SK-N-SH treated with all-trans-retinoic acid at 6 μM for 48 hours (cell line): Measurements from ENCODE around the gene ZNF691.
A peak's percentile ranks its signal among the peaks of the same experiment; 100 is the strongest.

Source experiments
- ATAC-seq: fragments of 200-7000 bp; cut with Tn5 transposase; 3 replicates; pipeline ENCODE4 v1.9.1; 2020; ENCODE audit warnings: mild to moderate bottlenecking, moderate library complexity
- ARNTL ChIP-seq: fragments of 450-650 bp; formaldehyde crosslinking; IDR thresholded peaks from 2 replicates; pipeline ENCODE4 v1.5.0; 2020; ENCODE audit warnings: low read depth, mild to moderate bottlenecking, moderate library complexity, borderline replicate concordance
- BACH2 ChIP-seq: fragments of 250-450 bp; sonication (Bioruptor Pico); IDR thresholded peaks from 2 replicates; pipeline ENCODE4 v1.9.0; 2021; ENCODE audit warnings: mild to moderate bottlenecking, borderline replicate concordance
- CSDC2 ChIP-seq: fragments of 250-450 bp; sonication (Bioruptor Pico); IDR thresholded peaks from 2 replicates; pipeline ENCODE4 v1.5.0; 2020; ENCODE audit warnings: mild to moderate bottlenecking, moderate library complexity
- CSRNP3 ChIP-seq: fragments of 250-450 bp; sonication (Bioruptor Pico); IDR thresholded peaks from 2 replicates; pipeline ENCODE4 v1.5.1; 2021; ENCODE audit warnings: mild to moderate bottlenecking, moderate library complexity
- GLIS3 ChIP-seq: fragments of 250-450 bp; sonication (Bioruptor Pico); IDR thresholded peaks from 2 replicates; pipeline ENCODE4 v1.5.0; 2020; ENCODE audit warnings: mild to moderate bottlenecking, moderate library complexity
- ISL1 ChIP-seq: fragments of 250-450 bp; sonication (Bioruptor Pico); IDR thresholded peaks from 2 replicates; pipeline ENCODE4 v2.1.2; 2022; ENCODE audit warnings: mild to moderate bottlenecking, moderate library complexity
- OSR1 ChIP-seq: fragments of 250-450 bp; sonication (Bioruptor Pico); IDR thresholded peaks from 2 replicates; pipeline ENCODE4 v1.8.0; 2022; ENCODE audit warnings: moderate library complexity, mild to moderate bottlenecking, inconsistent platforms
- PATZ1 ChIP-seq: fragments of 250-450 bp; sonication (Bioruptor Pico); IDR thresholded peaks from 2 replicates; pipeline ENCODE4 v1.8.0; 2020; ENCODE audit warnings: mild to moderate bottlenecking, moderate library complexity, borderline replicate concordance
- PPARA ChIP-seq: fragments of 250-450 bp; sonication (Bioruptor Pico); IDR thresholded peaks from 2 replicates; pipeline ENCODE4 v1.5.0; 2020; ENCODE audit warnings: mild to moderate bottlenecking, borderline replicate concordance
- RARB ChIP-seq: fragments of 250-450 bp; sonication (Bioruptor Pico); IDR thresholded peaks from 2 replicates; pipeline ENCODE4 v1.8.0; 2021; ENCODE audit warnings: mild to moderate bottlenecking, moderate library complexity
- SNAI2 ChIP-seq: fragments of 250-450 bp; sonication (Bioruptor Pico); IDR thresholded peaks from 2 replicates; pipeline ENCODE4 v1.5.0; 2020; ENCODE audit warnings: mild to moderate bottlenecking, moderate library complexity
- TCF4 ChIP-seq: fragments of 250-450 bp; sonication (Bioruptor Pico); IDR thresholded peaks from 2 replicates; pipeline ENCODE4 v1.8.0; 2021; ENCODE audit warnings: mild to moderate bottlenecking, moderate library complexity, borderline replicate concordance
- TOX ChIP-seq: fragments of 250-450 bp; sonication (Bioruptor Pico); IDR thresholded peaks from 2 replicates; pipeline ENCODE4 v1.8.0; 2021; ENCODE audit warnings: mild to moderate bottlenecking, moderate library complexity, borderline replicate concordance
- ZC3H10 ChIP-seq: fragments of 250-450 bp; sonication (Bioruptor Pico); IDR thresholded peaks from 2 replicates; pipeline ENCODE4 v1.5.1; 2021; ENCODE audit warnings: mild to moderate bottlenecking, moderate library complexity
- ZFP3 ChIP-seq: fragments of 250-450 bp; sonication (Bioruptor Pico); IDR thresholded peaks from 2 replicates; pipeline ENCODE4 v1.5.0; 2020; ENCODE audit warnings: mild to moderate bottlenecking, moderate library complexity
- ZNF565 ChIP-seq: fragments of 450-650 bp; formaldehyde crosslinking; conservative IDR thresholded peaks from 2 replicates; pipeline ENCODE4 v1.5.0; 2020; ENCODE audit warnings: low read depth, mild to moderate bottlenecking, moderate library complexity
- ZNF8 ChIP-seq: fragments of 450-650 bp; formaldehyde crosslinking; IDR thresholded peaks from 2 replicates; pipeline ENCODE4 v1.5.0; 2020; ENCODE audit warnings: mild to moderate bottlenecking, moderate library complexity
- TF ChIP-seq, protein P1 (sequence below): fragments of 250-450 bp; sonication (Bioruptor Pico); IDR thresholded peaks from 2 replicates; pipeline ENCODE4 v1.5.0; 2020; ENCODE audit warnings: mild to moderate bottlenecking, moderate library complexity
- TF ChIP-seq, protein P2 (sequence below): fragments of 250-450 bp; sonication (Bioruptor Pico); IDR thresholded peaks from 2 replicates; pipeline ENCODE4 v1.8.0; 2021; ENCODE audit warnings: low read depth, mild to moderate bottlenecking, moderate library complexity, borderline replicate concordance
- TF ChIP-seq, protein P3 (sequence below): fragments of 250-450 bp; sonication (Bioruptor Pico); IDR thresholded peaks from 2 replicates; pipeline ENCODE4 v1.5.1; 2020; ENCODE audit warnings: low read depth, mild to moderate bottlenecking, moderate library complexity

The ZNF691 gene

DNA sequence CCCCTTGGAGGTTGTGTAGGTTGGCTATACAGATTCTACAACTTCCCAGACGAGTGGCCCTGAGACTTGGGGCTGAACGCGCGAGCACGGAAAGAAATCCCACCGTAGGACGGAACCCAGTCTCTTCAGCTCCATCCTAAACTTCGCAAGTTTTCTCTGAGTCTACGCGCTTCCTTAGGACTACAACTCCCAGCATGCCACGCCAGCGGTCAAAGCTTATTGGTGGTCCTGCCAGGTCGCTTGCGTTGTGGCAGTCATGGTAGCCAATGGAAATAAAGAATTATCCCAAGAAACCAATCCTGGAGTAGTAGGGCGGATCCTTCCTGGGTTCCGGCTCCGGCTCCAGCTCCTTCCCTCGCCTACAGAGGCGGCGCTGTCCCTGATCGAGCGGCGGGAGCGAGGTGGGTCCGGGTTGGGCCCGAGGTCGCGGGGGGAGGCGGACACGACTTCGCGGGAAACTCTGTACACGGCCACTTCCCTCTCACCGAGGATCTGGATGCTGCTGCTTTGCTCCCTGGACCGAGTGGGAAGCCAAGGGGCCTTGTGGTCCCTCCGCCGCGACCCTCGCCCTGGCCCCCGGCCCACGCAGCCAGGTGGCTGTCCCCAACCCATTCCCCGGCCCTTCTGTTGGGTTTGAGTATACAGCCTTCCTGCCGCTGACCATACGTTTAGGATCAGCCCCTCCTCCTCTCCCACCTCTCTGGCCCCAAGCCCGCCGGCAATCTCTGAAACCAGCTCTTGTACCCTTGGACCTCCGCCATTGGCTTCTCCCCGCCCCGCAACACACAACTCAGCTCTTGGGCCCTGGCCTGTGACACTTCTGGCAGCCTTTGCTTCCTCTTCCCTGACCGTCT, at the start of gene ZNF691:
Gene ZNF691, plus strand, starts transcription at position 357 of the 854 bp plus-strand sequence. CDS start 3,046 bp downstream, outside the sequence.
- peak; percentile 99 for ATAC-seq
- TF ChIP-seq TCF4 (CRISPR knock-in tag) (no peak), CSRNP3 (CRISPR knock-in tag) (no peak), GLIS3 (CRISPR knock-in tag) (no peak), CSDC2 (CRISPR knock-in tag) (no peak)
- TF ChIP-seq, protein P1, sequence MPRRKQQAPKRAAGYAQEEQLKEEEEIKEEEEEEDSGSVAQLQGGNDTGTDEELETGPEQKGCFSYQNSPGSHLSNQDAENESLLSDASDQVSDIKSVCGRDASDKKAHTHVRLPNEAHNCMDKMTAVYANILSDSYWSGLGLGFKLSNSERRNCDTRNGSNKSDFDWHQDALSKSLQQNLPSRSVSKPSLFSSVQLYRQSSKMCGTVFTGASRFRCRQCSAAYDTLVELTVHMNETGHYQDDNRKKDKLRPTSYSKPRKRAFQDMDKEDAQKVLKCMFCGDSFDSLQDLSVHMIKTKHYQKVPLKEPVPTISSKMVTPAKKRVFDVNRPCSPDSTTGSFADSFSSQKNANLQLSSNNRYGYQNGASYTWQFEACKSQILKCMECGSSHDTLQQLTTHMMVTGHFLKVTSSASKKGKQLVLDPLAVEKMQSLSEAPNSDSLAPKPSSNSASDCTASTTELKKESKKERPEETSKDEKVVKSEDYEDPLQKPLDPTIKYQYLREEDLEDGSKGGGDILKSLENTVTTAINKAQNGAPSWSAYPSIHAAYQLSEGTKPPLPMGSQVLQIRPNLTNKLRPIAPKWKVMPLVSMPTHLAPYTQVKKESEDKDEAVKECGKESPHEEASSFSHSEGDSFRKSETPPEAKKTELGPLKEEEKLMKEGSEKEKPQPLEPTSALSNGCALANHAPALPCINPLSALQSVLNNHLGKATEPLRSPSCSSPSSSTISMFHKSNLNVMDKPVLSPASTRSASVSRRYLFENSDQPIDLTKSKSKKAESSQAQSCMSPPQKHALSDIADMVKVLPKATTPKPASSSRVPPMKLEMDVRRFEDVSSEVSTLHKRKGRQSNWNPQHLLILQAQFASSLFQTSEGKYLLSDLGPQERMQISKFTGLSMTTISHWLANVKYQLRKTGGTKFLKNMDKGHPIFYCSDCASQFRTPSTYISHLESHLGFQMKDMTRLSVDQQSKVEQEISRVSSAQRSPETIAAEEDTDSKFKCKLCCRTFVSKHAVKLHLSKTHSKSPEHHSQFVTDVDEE (CRISPR knock-in tag) = 0 out of 2 replicates have a peak, but pooled peaks have one; percentile 12
- TF ChIP-seq, protein P2, sequence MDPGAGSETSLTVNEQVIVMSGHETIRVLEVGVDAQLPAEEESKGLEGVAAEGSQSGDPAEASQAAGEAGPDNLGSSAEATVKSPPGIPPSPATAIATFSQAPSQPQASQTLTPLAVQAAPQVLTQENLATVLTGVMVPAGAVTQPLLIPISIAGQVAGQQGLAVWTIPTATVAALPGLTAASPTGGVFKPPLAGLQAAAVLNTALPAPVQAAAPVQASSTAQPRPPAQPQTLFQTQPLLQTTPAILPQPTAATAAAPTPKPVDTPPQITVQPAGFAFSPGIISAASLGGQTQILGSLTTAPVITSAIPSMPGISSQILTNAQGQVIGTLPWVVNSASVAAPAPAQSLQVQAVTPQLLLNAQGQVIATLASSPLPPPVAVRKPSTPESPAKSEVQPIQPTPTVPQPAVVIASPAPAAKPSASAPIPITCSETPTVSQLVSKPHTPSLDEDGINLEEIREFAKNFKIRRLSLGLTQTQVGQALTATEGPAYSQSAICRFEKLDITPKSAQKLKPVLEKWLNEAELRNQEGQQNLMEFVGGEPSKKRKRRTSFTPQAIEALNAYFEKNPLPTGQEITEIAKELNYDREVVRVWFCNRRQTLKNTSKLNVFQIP (CRISPR knock-in tag) = no peak
- TF ChIP-seq, all 23 proteins: peak for 1

DNA sequence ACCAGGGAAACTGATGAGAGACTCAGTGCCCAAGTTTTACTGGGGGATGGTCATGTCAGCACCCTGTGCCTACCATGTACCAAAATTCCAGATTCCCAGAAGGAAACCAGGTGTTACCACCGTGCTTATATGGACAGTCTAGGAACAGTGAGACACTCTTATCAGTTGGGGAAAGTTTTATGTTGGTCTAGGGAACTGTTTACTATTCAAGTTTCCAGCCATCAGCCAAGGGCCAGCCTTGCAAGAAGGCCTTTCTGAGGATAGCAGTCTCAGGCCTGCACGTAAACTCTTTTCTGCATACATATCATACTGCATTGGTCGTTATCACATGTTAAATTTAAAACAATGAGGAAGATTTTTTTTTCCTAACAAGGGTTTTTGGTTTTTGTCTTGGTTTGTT, 49.0 kb upstream of the ZNF691 start:
- TF ChIP-seq GLIS3 (CRISPR knock-in tag) = no peak
- TF ChIP-seq RARB (CRISPR knock-in tag) = no peak
- no peak for TF ChIP-seq PATZ1 (CRISPR knock-in tag)
- no peak for TF ChIP-seq PPARA (CRISPR knock-in tag)
- no peak for TF ChIP-seq ZC3H10 (CRISPR knock-in tag)
- no peak for TF ChIP-seq TOX (CRISPR knock-in tag)
- no peak for TF ChIP-seq CSDC2 (CRISPR knock-in tag)
- TF ChIP-seq, protein P2 (CRISPR knock-in tag) = no peak
- no peak for TF ChIP-seq ISL1 (CRISPR knock-in tag)
- no peak for TF ChIP-seq ZNF565 (CRISPR knock-in tag)
- no peak for TF ChIP-seq ZNF8
- no peak for ATAC-seq

DNA sequence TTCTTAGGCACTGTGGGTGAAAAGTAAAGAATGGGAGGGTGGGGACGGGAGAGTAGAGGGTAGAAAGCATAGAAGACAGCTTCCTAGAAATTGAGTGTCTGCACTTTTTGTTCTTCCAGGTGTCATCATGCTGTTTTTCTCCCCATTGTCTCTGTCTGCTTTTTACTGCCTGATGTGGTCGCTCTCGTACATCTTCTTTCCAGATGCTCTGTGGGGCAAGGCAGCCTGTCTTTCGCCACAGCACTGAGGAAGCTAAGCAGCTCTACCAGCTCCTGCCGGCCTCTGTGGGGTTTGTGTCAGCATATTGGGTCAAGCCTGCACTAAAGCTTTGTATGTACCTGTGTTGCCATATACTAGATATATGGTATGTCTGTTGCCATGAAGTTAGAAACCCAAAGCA, 48.4 kb upstream of the ZNF691 start:
- no peak for ATAC-seq
- no peak for TF ChIP-seq BACH2
- no peak for TF ChIP-seq TCF4 (CRISPR knock-in tag)
- no peak for TF ChIP-seq TOX (CRISPR knock-in tag)
- TF ChIP-seq ZNF565 (CRISPR knock-in tag) = no peak
- no peak for TF ChIP-seq ARNTL (CRISPR knock-in tag)
- TF ChIP-seq OSR1 (CRISPR knock-in tag) = no peak
- no peak for TF ChIP-seq RARB (CRISPR knock-in tag)
- no peak for TF ChIP-seq CSRNP3 (CRISPR knock-in tag)
- no peak for TF ChIP-seq PATZ1 (CRISPR knock-in tag)
- no peak for TF ChIP-seq CSDC2 (CRISPR knock-in tag)
- TF ChIP-seq, protein P3, sequence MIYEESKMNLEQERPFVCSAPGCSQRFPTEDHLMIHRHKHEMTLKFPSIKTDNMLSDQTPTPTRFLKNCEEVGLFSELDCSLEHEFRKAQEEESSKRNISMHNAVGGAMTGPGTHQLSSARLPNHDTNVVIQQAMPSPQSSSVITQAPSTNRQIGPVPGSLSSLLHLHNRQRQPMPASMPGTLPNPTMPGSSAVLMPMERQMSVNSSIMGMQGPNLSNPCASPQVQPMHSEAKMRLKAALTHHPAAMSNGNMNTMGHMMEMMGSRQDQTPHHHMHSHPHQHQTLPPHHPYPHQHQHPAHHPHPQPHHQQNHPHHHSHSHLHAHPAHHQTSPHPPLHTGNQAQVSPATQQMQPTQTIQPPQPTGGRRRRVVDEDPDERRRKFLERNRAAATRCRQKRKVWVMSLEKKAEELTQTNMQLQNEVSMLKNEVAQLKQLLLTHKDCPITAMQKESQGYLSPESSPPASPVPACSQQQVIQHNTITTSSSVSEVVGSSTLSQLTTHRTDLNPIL = no peak
- no peak for TF ChIP-seq GLIS3 (CRISPR knock-in tag)
- TF ChIP-seq SNAI2 (CRISPR knock-in tag) = no peak
- no peak for TF ChIP-seq ZFP3
